ENCODE results near the gene THRB. TPM values are rescaled to one million over a fixed set of nuclear protein-coding genes. Genes with fewer than 3 reads are reported as not detected.
A peak's percentile ranks its signal among the peaks of the same experiment; 100 is the strongest.

THRB gene
- total RNA-seq, 1 donor from 2014 or later = 32.8 TPM

- Histone ChIP-seq H3K36me3 (no peaks in the 10 kb centered on the region), H3K4me1 (peaks cover 28% of the 10 kb centered on the region), H3K27ac (replicated peaks) (no peak overlapping the region), H3K4me3 (no peak overlapping the region), H3K27me3 (ENCODE audit: low read depth) (no peaks in the 10 kb centered on the region), H3K9me3 (replicated peaks) (no peaks in the 10 kb centered on the region)
- TF ChIP-seq CTCF (IDR thresholded peaks at IDR 0.05; ENCODE audit: borderline replicate concordance) = no peak
- intact Hi-C loops (cut with micrococcal nuclease) = no loop called here
- DNase-seq = no peak
Observed at GRCh38 chr3:24242012-24242698, 252.5 kb downstream of the THRB start.

- H3K4me3 ChIP-seq = no peak overlapping the region
- DNase-seq = no peak
- intact Hi-C loops (cut with micrococcal nuclease) = no loop called here
- no peak for TF ChIP-seq CTCF (IDR thresholded peaks at IDR 0.05; ENCODE audit: borderline replicate concordance)
- no peaks in the 10 kb centered on the region for H3K36me3 ChIP-seq
- no peak overlapping the region for H3K27ac ChIP-seq (replicated peaks)
- no peaks in the 10 kb centered on the region for H3K27me3 ChIP-seq (ENCODE audit: low read depth)
- no peaks in the 10 kb centered on the region for H3K9me3 ChIP-seq (replicated peaks)
- H3K4me1 ChIP-seq = peaks cover 28% of the 10 kb centered on the region
Observed at GRCh38 chr3:24240306-24240705, 254.3 kb downstream of the THRB start.

GRCh38 chr3:24237971-24238706, 256.5 kb downstream of the THRB start:
- H3K27ac ChIP-seq (replicated peaks) = no peak overlapping the region
- H3K9me3 ChIP-seq (replicated peaks) = no peaks in the 10 kb centered on the region
- no peaks in the 10 kb centered on the region for H3K36me3 ChIP-seq
- TF ChIP-seq CTCF (IDR thresholded peaks at IDR 0.05; ENCODE audit: borderline replicate concordance) = peak; percentile 64
- no peak for DNase-seq
- H3K4me1 ChIP-seq = peaks cover 28% of the 10 kb centered on the region
- H3K27me3 ChIP-seq (ENCODE audit: low read depth) = no peaks in the 10 kb centered on the region
- intact Hi-C loops (cut with micrococcal nuclease) = loop anchor here (5.0 to 10.0 kb wide), 2 partner anchors 236 to 343 kb away; no protein-coding TSS in a partner anchor
- H3K4me3 ChIP-seq = no peak overlapping the region

DNA sequence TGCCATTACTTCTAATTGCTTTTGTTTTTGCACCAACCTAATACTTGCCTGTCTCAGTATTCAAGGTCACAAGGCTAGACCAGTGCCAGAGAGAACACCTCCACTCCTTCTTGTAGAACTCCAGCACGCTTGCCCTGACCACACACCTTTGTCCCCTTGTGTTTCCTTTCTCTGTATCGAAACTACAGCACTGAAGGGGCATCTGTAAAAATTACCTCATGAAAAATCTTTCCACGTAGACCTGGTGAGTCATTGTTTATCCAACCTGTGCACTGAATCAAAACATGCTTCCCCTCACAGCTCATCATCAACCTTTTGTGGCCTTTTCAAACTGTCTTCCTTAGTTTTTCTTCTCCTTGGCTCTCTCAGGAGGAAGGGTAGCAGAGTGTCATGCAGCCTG, 259.5 kb downstream of the THRB start:
- intact Hi-C loops (cut with micrococcal nuclease) = loop anchor here (5.0 to 10.0 kb wide), 2 partner anchors 233 to 340 kb away; no protein-coding TSS in a partner anchor
- no peaks in the 10 kb centered on the region for H3K27me3 ChIP-seq (ENCODE audit: low read depth)
- H3K27ac ChIP-seq (replicated peaks) = no peak overlapping the region
- H3K4me3 ChIP-seq = no peak overlapping the region
- no peak for TF ChIP-seq CTCF (IDR thresholded peaks at IDR 0.05; ENCODE audit: borderline replicate concordance)
- no peaks in the 10 kb centered on the region for H3K36me3 ChIP-seq
- no peak for DNase-seq
- peaks cover 11% of the 10 kb centered on the region for H3K4me1 ChIP-seq
- H3K9me3 ChIP-seq (replicated peaks) = no peaks in the 10 kb centered on the region

DNA sequence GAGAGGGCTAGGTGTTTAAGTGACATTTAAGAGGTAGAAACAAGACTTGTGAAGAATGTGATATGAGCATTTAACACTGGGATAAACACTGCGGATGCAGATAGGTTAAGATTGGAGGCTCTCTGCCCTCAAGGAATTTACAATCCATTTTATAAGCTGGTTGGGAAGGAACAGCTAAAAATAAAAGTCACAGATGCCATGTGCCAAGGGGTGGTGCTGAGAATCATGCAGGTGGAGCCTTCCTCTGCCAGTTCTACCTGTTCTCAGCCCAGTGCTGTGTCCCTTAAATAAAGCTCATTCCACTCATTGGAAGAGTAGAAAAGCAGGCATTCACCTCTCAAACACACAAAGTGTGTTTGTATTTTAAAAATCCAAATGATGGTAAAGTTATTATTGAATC, 261.9 kb downstream of the THRB start:
- Histone ChIP-seq H3K9me3 (replicated peaks) (no peaks in the 10 kb centered on the region), H3K27me3 (ENCODE audit: low read depth) (no peaks in the 10 kb centered on the region), H3K36me3 (no peaks in the 10 kb centered on the region), H3K4me1 (peaks cover 2% of the 10 kb centered on the region), H3K4me3 (no peak overlapping the region), H3K27ac (replicated peaks) (no peak overlapping the region)
- TF ChIP-seq CTCF (IDR thresholded peaks at IDR 0.05; ENCODE audit: borderline replicate concordance) = no peak
- intact Hi-C loops (cut with micrococcal nuclease) = loop anchor here (10.0 kb wide), 1 partner anchor 338 kb away; no protein-coding TSS in a partner anchor
- DNase-seq = no peak
